GM12892 (cell line): Measurements from ENCODE around the gene TMEM123.

ENCODE experiments used
- POLR2A ChIP-seq: IDR thresholded peaks from 2 replicates; pipeline ENCODE4 v1.6.1; 2011; ENCODE audit warnings: low read depth, low read length, control low read depth
- POLR2AphosphoS5 ChIP-seq: IDR thresholded peaks from 2 replicates; pipeline ENCODE4 v1.6.1; 2011; ENCODE audit warnings: low read depth, low read length, control low read depth

DNA sequence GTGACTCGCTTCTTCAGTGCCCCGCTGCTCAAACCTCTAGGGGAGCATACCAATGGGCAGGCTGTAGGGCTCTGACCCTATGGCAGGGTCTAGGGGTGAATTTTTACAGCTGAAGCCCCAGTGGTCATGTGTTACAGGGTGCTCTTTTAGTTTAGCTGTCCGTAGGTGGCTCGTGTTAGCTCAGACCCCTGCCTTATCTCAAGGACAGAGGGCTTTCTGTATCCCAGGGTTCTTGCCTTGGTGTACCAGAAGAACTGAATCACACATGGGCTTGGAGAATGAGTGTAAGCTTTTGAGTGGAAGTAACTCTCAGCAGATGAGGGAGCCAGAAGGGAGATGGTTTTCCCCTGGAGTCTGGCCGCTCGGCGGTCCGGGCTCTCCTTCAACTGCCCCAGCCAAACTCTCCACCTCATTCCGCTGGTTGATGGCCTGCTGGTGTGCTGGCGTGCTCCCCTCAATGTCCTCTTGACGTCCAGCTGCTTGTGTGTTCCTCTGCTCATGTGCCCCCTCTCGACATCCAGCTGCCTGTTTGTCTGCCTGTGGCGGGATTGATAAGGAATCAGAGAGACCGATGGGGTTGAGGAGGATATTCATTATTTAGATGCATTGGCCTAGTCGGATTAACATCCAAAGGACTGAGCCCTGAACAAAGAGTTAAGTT, 68.0 kb downstream of the TMEM123 start:
- TF ChIP-seq POLR2A (no peak), POLR2AphosphoS5 (no peak)
